GM18870 (cell line): ENCODE results near the gene TTYH2.

Experiments used
- ATAC-seq: cut with Tn5 transposase; IDR thresholded peaks from one replicate; pipeline ENCODE4 v1.9.1; 2021; ENCODE audit warnings: moderate library complexity; ENCODE audit not compliant: unreplicated experiment

The TTYH2 gene

DNA sequence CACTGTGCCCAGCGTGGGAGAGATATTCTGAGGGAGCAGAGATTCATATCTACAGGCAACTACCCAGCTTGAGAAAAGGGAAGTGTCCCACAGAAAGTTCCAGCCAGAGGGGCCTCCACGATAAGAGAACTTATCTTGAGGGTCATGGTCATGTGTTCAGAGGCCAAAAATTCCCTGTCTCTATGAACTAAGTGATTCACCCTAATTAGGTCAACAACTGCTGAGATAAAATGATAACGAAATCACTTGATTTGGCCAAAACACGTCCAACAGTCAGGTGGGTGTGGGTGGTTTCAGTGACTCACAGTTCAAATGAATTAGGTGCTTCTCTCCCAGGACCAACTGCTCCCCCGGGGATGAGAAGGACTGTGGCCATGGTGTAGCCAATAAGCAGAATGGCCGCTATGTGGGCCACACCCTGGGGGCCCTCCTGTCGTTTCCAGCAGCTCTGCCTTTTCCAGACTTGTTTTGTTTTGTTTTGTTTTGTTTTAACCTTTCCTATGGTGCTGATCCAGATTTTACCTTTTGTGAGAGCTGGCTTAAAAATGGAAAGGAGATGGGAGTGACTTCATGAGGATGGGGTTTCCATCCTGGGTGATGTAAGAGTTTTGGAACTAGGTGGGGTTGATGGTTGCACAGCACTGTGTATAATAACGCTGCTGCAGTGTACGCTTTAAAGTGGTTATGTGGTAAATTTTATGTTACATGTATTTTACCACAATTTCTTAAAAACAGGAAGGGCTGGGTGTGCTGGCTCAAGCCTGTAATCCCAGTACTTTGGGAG lies 69.4 kb downstream of the TTYH2 start:
- no peak for ATAC-seq

DNA sequence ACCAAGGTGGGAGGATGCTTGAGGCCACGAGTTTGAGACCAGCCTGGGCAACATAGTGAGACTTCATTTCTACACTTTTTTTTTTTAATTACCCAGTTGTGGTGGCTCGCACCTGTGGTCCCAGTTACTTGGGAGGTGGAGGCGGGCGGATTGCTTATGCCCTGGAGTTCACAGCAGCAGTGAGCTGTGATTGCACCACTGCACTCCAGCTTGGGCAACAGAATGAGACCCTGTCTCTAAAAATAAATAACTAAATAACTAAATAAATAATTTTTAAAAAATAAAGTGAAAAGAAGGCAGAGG lies 70.0 kb downstream of the TTYH2 start:
- no peak for ATAC-seq

DNA sequence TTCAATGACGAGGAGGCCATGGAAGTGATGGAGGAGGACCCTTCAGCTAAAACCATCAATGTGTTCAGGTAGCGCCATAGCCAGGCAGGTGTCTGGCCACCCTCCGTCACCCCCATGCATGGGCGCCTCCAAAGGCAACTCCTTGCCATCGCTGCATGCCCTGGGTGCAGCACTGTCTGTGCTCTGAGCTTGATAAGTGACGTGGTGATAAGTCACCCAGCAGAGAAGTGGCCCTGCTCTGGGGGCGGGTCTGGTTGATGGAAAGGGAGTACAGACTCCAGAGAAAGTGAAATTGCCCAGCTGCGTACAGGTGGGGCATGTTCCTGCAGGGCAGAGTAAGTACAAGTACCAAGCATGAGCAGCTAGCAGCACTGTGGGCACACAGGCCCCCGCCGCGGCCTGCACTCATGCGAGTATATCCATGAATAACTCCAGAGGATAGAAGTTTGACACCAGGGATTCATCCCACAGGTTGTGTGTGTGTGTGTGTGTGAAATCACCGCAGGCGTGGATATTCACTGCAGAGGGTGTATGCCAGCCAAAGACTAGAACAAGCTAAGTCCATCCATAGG lies 73.7 kb downstream of the TTYH2 start:
- no peak for ATAC-seq

DNA sequence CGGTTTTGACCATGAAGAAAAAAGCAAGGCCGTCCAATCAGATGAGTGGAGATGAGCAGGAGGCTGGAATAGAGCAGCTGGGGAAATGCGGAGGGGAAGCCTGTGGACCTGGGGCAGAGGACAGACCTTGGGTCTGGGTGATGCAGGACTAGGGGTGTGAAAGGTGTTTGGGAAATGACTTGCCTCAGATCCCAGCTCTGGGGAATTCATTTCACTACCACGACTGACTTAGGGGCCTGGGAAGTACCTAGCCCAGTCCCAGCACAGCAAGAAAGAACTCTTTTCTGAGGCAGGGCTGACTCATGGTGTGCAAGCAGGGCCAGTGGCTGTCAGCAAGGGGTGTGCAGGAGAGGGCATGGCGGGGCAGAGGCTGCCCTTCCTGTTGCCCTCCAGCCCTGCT lies 75.4 kb downstream of the TTYH2 start:
- ATAC-seq, result no peak

DNA sequence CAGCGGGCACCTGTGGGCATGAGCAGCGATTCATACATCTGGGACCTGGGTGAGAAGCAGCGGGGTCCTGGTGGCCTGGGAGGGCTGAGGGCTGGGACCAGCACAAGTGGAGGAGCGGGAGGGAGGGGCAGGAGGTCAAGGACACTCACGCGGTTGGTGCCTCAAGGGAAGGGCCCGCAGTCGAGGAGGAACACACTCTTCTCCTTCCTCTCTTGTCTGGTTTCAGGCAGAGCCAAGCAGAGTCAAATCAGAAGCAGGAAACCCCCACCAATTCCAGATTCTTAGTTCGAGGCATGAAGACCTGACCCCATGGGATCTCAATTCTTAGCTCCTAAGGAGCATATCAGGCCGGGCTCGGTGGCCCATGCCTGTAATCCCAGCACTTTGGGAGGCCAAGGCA lies 76.3 kb downstream of the TTYH2 start:
- no peak for ATAC-seq

DNA sequence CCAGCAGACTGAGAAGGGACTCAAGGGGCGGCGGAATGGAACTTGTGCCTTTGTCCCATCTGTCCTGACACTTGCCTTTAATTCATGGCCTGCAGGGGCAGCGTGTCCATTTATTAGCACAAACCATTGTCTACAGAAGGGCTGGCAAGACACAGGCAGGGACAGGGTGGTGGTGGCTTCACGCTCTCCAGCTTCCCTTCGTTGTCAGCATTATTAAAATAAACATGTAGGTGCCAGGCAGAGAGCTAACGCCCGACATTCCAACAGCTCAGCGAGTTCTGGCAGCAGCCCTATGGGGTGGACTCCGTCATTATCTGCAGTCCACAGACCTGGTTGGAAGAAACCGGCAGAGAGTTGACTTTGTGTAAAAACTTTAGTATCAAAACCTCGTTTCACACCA lies 77.0 kb downstream of the TTYH2 start:
- no peak for ATAC-seq

DNA sequence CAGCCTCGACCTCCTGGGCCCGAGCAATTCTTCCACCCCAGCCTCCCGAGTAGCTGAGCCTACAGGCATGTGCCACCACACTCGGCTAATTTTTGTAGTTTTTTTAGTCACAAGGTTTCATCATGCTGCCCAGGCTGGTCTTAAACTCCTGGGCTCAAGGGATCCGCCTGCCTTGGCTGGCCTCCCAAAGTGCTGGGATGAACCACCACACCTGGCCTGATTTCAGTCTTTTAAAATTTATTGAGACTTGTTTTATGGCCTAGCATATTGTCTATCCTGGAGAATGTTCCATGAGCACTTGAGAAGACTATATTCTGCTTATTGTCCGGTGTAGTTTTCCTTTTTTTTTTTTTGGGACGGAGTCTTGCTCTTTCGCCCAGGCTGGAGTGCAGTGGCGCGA lies 79.1 kb downstream of the TTYH2 start:
- ATAC-seq, result no peak

DNA sequence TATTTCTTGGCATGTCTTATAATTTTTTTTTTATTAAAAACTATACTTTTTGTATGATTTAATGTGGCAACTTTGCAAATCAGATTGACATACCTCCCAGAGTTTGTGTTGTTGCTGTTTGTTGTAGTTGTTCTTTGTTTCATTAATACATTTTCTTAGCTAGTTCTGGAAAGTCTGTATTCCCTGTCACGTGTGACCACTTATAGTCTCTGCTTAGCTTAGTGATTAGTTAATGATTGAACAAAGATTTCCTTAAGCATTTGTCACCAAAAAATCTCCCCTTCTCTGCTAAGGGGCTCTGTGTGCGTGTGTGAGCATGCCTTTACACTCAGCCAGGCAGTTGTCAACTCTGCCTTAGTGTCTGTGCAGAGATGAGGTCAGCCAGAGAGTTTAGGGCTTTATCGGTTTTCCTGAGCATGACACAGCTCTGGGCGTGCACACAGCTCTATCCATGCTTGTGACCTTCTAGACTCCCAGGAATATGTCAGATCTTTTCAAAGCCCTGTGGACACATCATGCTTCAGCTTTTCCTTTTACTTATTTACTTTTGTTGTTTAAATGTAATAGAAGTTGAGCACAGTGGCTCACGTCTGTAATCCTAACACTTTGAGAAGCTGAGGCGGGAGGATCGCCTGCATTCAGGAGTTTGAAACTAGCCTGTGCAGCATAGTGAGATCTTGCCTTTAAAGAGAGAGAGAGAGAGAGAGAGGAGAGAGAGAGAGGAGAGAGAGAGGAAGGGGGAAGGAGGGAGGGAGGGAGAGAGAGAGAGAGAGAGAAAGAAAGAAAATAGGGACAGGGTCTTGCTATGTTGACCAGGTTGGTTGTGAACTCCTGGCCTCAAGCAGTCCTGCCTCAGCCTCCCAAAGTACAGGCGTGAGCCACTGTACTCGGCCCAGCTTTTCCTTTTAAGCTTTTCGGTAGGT lies 82.5 kb downstream of the TTYH2 start:
- ATAC-seq, result no peak

DNA sequence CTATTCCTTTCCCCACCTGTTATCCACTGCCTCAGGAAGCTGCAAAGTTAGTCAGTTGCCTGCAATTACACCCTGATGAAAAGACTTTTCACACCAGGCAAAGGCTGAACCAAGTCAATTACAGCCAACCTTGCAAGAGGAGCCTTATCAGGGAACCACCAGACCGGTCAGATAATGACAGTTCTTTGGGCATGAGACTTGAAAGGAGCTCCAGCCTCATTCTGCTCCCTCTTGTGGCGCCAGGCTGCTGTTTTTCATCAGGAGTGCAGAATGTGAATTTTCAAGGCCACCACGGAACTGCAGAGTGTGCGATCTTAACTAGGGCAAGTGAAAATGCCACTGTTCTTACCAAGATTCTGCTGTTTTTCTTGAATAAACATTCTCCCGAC lies 83.2 kb downstream of the TTYH2 start:
- ATAC-seq, result no peak

DNA sequence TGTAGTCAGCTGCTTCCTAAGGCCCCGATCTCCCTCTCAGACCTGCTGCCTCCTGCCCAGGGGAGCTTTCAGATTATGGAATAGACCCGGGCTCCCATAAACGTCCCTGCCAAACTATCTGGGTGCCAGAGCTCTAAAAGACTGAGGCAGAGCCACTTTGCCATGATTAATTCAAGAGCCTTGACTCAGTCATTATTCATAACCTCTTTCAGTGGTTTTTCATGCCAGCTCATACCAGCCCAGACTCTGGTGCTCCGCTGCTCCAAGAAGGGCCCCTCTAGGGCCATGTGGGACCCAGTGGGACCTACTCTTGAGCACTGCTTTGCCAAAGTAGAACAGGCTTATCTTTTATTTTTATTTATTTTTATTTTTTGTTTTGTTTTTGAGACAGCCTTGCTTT lies 84.6 kb downstream of the TTYH2 start:
- ATAC-seq, result no peak

DNA sequence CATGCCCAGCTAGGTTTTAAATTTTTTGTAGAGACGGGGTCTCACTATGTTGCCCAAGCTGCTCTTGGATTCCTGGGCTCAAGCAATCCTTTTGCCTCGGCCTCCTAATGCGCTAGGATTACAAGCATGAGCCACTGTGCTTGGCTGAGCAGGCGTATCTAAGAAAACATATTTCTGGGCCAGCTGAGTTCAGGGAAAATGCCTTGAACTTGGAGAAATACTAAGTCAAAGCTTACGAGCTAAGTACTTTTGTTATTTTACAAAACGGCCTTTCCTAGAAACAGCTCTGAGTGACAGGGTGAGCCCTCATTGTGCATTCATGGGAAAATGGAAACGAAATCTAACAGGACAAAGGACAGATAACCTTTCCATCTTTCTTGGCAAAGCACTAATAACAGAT lies 85.4 kb downstream of the TTYH2 start:
- no peak for ATAC-seq

DNA sequence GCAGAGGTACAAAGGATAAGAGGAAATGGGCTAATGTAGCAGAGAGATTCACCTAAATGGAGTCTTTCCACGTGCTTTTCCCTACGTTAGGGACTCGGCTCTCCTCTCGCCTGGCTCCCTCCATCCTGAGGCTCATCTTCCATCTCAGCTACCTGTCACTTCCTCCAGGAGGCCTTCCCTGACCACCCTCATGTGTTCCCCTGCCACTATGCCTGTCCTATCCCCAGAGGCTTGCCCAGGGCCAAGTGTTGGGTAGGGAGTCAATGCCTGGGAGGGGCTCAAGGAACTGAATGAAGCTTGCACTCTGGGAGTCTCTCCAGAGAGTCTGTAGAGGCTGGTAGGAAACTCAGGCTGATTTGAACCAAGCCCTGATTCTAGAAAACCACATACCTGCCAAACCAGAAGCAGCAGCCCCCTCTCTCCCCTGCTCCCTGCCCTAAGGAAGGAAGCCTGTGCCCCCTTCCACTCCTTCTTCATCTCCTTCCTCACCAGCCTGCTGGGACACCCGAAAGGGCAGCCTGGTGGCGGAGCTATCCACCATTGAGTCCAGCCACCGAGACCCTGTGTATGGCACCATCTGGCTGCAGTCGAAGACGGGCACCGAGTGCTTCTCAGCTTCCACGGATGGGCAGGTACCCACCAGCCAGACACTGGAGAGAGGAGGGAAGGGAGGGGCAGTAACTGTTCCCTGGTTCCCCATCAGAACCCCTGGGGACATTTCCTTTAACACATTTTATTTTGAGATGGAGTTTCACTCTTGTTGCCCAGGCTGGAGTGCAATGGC lies 86.0 kb downstream of the TTYH2 start:
- no peak for ATAC-seq

DNA sequence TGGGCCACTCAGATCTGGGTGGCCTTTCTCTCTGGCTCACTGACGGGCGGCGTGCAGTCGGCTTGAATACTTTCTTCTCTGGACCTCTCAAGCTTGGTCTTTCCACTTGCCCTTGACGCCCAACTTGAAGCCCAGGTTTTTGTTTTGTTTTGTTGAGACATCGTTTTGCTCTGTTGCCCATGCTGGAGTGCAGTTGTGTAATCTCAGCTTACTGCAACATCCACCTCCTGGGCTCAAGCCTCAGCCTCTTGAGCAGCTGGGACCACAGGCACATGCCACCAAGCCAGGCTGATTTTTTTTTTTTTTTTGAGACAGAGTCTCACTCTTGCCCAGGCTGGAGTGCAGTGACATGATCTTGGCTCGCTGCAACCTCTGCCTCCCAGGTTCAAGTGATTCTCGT lies 89.9 kb downstream of the TTYH2 start:
- ATAC-seq, result no peak

DNA sequence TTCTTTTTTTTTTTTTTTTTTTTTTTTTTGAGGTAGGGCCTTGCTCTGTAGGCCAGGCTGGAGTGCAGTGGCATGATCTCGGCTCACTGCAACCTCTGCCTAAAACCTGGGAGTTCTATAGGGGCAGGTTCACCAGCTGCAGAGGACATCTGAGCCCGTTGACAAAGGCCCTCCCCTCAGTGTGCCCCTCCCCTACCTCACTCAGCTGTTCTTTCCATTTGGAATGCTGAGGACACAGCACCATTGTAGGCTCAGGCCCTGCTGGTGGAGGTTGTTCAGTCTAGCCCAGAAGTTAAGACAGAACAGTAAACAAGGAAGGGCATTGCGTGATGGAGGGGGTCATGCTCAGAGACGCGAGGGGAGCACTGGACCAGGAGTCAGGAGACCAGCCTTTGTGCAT lies 90.8 kb downstream of the TTYH2 start:
- no peak for ATAC-seq

DNA sequence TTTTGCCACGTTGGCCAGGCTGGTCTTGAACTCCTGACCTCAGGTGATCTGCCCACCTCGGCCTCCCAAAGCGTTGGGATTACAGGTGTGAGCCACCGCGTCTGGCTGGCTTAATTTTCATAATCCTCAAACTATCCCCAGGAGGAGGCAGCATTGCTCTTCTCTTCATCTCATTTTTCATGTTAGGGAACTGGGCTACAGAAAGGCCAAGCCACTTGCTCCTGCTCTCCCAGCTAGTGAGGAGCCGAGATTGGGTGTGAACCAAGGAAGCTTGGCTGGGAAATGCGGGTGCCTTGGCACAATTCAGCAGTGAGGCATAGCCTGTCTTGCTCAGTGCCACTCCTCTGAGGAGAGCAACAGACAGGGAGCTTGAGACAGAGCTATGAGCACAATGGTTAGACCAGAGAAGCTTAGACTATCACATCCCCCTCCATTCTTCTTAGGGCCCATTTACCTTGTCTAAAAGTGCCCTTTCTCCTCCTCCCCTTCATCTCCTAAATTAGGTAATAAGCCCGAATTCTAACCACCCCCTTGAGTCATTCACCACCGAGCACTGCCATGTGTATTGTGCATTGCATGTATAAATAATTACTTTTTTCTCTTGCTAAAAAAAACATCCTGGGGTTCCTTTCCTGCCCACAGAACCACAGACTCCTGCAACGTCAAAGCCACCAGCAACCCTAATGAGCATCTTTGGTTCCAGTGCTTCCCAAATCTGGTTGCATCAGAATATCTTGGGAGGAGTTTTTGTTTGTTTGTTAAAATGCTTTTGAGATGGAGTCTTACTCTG lies 92.7 kb downstream of the TTYH2 start:
- ATAC-seq, result no peak

DNA sequence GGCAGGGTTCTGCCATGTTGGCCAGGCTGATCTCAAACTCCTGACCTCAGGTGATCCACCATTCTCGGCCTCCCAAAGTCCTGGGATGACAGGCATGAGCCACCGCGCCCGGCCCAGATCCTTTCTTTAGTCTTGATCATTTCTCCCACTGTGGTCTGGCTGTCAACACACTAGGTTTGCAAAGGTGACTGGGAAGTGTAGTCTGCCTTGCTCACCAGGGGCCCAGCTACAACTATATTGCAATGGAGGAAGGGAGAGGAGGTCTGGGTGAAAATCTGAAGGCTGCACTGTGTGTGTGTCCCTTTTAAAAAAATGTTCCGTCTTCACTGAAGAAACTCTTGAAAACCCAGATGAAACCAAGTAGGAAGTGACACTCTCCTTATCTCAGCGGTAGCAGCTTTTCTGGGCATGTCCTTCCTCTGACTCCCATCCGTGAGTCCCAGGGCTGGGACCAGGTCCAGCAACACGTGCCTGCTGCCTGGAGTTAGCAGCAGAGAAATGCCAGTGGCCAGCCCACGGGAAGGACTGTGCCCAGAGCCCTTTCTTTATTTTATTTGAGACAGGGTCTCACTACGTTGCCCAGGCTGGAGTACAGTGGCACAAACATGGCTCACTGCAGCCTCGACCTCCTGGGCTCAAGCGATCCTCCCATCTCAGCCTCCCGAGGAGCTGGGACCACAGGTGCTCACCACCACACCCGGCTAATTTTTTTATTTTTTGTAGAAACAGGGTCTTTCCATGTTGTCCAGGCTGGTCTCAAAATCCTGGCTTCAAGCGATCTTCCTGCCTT lies 94.8 kb downstream of the TTYH2 start:
- ATAC-seq, result no peak

DNA sequence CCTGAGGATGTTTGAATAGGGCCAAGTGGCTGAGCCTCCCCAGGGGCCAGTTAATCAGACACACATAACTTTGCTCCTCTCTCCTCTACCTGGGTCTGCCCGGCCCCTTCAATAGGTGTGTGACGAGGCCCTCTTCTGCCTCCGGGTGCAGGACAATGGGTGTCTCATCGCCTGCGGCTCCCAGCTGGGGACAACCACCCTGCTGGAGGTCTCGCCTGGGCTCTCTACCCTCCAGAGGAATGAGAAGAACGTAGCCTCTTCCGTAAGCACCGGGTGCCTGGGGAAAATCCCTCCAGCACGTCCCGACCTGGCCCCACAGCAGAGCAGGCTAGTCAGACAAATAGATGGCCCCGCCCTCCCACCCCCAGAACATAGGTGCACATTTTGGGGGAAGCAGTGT lies 96.5 kb downstream of the TTYH2 start:
- ATAC-seq, result no peak
